Skeletal muscle tissue (tissue), 4 donors: Measurements from ENCODE around the gene ANGPTL1. TPM values are rescaled to one million over a fixed set of nuclear protein-coding genes. Genes with fewer than 3 reads are reported as not detected.

Source experiments
- H3K27ac ChIP-seq: one replicate; pipeline ENCODE4 v1.7.0; 2013; ENCODE audit warnings: mild to moderate bottlenecking, low read depth, low read length, inconsistent platforms
- H3K27me3 ChIP-seq, 3 donors: one replicate each; pipeline ENCODE4 v1.7.0; 2013; ENCODE audit warnings: low read length in 3 of 3; ENCODE audit not compliant: control insufficient read depth in 3 of 3, insufficient read depth in 3 of 3
- H3K36me3 ChIP-seq, 3 donors: one replicate each; pipeline ENCODE4 v1.7.0; 2013; ENCODE audit warnings: low read length in 3 of 3; ENCODE audit not compliant: control insufficient read depth in 3 of 3, insufficient read depth in 3 of 3
- H3K4me1 ChIP-seq, 3 donors: one replicate each; pipeline ENCODE4 v1.7.0; 2013; ENCODE audit warnings: low read length in 3 of 3, mild to moderate bottlenecking in 3 of 3; ENCODE audit not compliant: control insufficient read depth in 3 of 3, insufficient read depth in 3 of 3
- H3K4me3 ChIP-seq, 3 donors: one replicate each; pipeline ENCODE4 v1.7.0; 2013; ENCODE audit warnings: low read length in 3 of 3
- H3K9ac ChIP-seq, 3 donors: one replicate each; pipeline ENCODE4 v1.7.0; 2013; ENCODE audit warnings: low read length in 3 of 3, mild to moderate bottlenecking in 3 of 3, moderate library complexity in 2 of 3, low read depth in 1 of 3
- H3K9me3 ChIP-seq, 3 donors: one replicate each; pipeline ENCODE4 v1.7.0; 2013; ENCODE audit warnings: low read length in 3 of 3; ENCODE audit not compliant: control insufficient read depth in 3 of 3
- total RNA-seq: library from RNA; depleted of rRNA; stranded (reverse); fragments of >200 nt; gene quantifications from one replicate; pipeline ENCODE4 v1.2.3, GENCODE V29; 2014
- donor health status: Osteomylitis.

ANGPTL1 gene, protein sequence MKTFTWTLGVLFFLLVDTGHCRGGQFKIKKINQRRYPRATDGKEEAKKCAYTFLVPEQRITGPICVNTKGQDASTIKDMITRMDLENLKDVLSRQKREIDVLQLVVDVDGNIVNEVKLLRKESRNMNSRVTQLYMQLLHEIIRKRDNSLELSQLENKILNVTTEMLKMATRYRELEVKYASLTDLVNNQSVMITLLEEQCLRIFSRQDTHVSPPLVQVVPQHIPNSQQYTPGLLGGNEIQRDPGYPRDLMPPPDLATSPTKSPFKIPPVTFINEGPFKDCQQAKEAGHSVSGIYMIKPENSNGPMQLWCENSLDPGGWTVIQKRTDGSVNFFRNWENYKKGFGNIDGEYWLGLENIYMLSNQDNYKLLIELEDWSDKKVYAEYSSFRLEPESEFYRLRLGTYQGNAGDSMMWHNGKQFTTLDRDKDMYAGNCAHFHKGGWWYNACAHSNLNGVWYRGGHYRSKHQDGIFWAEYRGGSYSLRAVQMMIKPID
- 47.5 TPM for total RNA-seq

- peak within 1 kb of the TSS; percentile 66 to 88 (median 73) for H3K9ac ChIP-seq
- peaks cover 0 to 24% (median 5%) of the 10 kb centered on the region in 3 donors for H3K4me1 ChIP-seq
- no peaks in the 10 kb centered on the region for H3K36me3 ChIP-seq
- H3K27ac ChIP-seq = peak within 1 kb of the TSS; percentile 88
- H3K4me3 ChIP-seq = peak within 1 kb of the TSS; percentile 59 to 79 (median 60)
- H3K9me3 ChIP-seq = no peaks in the 10 kb centered on the region
- no peaks in the 10 kb centered on the region for H3K27me3 ChIP-seq
Observed at GRCh38 chr1:178870944-178871343, at the start of gene ANGPTL1. Gene ANGPTL1, minus strand, starts transcription at chr1:178871077. Its CDS starts 5,301 bp downstream, at chr1:178865776.

- Histone ChIP-seq H3K27me3 (no peaks in the 10 kb centered on the region), H3K4me1 (no peaks in the 10 kb centered on the region), H3K9ac (no peak overlapping the region), H3K36me3 (peaks cover 0 to 3% (median 0%) of the 10 kb centered on the region in 3 donors), H3K9me3 (no peaks in the 10 kb centered on the region), H3K27ac (no peak overlapping the region), H3K4me3 (no peak overlapping the region)
Observed at GRCh38 chr1:178919581-178919980, 48.7 kb upstream of the ANGPTL1 start.

- Histone ChIP-seq H3K9me3 (no peaks in the 10 kb centered on the region), H3K4me1 (no peaks in the 10 kb centered on the region), H3K36me3 (peaks cover 0 to 3% (median 0%) of the 10 kb centered on the region in 3 donors), H3K4me3 (no peak overlapping the region), H3K27me3 (no peaks in the 10 kb centered on the region), H3K27ac (no peak overlapping the region), H3K9ac (no peak overlapping the region)
Observed at GRCh38 chr1:178918955-178919354, 48.1 kb upstream of the ANGPTL1 start.

DNA sequence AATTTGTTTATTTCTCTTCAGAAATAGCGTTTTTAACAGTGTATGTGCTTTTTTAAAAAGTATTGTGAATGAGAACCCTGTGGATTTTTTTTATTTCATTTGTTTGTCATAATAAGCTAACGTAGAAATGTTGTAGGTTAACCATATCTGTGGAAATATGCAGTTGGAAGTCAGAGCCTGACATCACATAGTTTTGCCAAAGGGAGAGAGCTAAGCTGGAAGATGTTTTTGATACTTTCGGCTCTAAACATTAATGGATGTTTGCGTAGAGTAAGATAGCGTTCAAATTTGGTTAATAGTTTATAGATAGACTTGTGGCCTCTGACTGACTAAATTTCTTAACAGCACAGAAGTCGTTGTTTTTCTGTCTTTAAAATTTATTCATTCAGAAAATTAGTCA, 47.4 kb upstream of the ANGPTL1 start:
- no peak overlapping the region for H3K4me3 ChIP-seq
- H3K27me3 ChIP-seq = no peaks in the 10 kb centered on the region
- no peak overlapping the region for H3K27ac ChIP-seq
- no peaks in the 10 kb centered on the region for H3K9me3 ChIP-seq
- H3K9ac ChIP-seq = no peak overlapping the region
- H3K4me1 ChIP-seq = no peaks in the 10 kb centered on the region
- H3K36me3 ChIP-seq = peaks cover 0 to 3% (median 0%) of the 10 kb centered on the region in 3 donors

GRCh38 chr1:178916448-178917174, 45.7 kb upstream of the ANGPTL1 start:
- peaks cover 0 to 3% (median 0%) of the 10 kb centered on the region in 3 donors for H3K36me3 ChIP-seq
- H3K4me1 ChIP-seq = no peaks in the 10 kb centered on the region
- H3K4me3 ChIP-seq = no peak overlapping the region
- H3K27ac ChIP-seq = no peak overlapping the region
- no peaks in the 10 kb centered on the region for H3K27me3 ChIP-seq
- H3K9me3 ChIP-seq = no peaks in the 10 kb centered on the region
- H3K9ac ChIP-seq = no peak overlapping the region

GRCh38 chr1:178912597-178912996, 41.7 kb upstream of the ANGPTL1 start:
- H3K9ac ChIP-seq = no peak overlapping the region
- no peaks in the 10 kb centered on the region for H3K4me1 ChIP-seq
- no peak overlapping the region for H3K4me3 ChIP-seq
- H3K36me3 ChIP-seq = peaks cover 0 to 3% (median 0%) of the 10 kb centered on the region in 3 donors
- no peaks in the 10 kb centered on the region for H3K9me3 ChIP-seq
- H3K27ac ChIP-seq = no peak overlapping the region
- no peaks in the 10 kb centered on the region for H3K27me3 ChIP-seq

DNA sequence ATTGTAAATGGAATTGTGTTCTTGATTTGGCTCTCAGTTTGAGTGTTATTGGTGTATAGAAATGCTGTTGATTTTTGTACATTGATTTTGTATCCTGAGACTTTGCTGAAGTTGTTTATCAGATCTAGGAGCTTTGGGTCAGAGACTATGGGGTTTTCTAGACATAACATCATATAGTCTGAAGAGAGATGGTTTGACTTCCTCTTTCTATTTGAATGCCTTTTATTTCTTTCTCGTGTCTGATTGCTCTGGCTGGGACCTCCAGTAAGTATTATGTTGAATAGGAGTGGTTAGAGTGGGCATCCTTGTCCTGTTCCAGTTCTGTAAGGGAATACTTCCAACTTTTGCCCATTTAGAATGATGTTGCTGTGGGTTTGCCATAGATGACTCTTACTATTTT, 39.1 kb upstream of the ANGPTL1 start:
- no peaks in the 10 kb centered on the region for H3K36me3 ChIP-seq
- no peaks in the 10 kb centered on the region for H3K4me1 ChIP-seq
- no peak overlapping the region for H3K4me3 ChIP-seq
- H3K27ac ChIP-seq = no peak overlapping the region
- H3K9me3 ChIP-seq = no peaks in the 10 kb centered on the region
- no peaks in the 10 kb centered on the region for H3K27me3 ChIP-seq
- H3K9ac ChIP-seq = no peak overlapping the region

GRCh38 chr1:178908358-178908757, 37.5 kb upstream of the ANGPTL1 start:
- no peak overlapping the region for H3K27ac ChIP-seq

GRCh38 chr1:178901482-178902125, 30.7 kb upstream of the ANGPTL1 start:
- H3K27ac ChIP-seq = no peak overlapping the region
- H3K9ac ChIP-seq = no peak overlapping the region
- no peaks in the 10 kb centered on the region for H3K27me3 ChIP-seq
- H3K9me3 ChIP-seq = no peaks in the 10 kb centered on the region
- no peak overlapping the region for H3K4me3 ChIP-seq
- no peaks in the 10 kb centered on the region for H3K36me3 ChIP-seq
- no peaks in the 10 kb centered on the region for H3K4me1 ChIP-seq

More at GRCh38 chr1:178908358-178908757, 37.5 kb upstream of the ANGPTL1 start:
- H3K27me3 ChIP-seq = no peaks in the 10 kb centered on the region
- no peaks in the 10 kb centered on the region for H3K4me1 ChIP-seq
- no peaks in the 10 kb centered on the region for H3K9me3 ChIP-seq
- no peaks in the 10 kb centered on the region for H3K36me3 ChIP-seq
- no peak overlapping the region for H3K4me3 ChIP-seq
- H3K9ac ChIP-seq = no peak overlapping the region
